Testis (tissue), 2 donors: ENCODE measurements around the gene CACNG4.

Experiments used
- CTCF ChIP-seq, 3 experiments: fragments of 450-650 bp in 2 of 3; fragments of 200-600 bp in 1 of 3; sonication (generic) in 1 of 3; IDR thresholded peaks; one replicate each; pipeline ENCODE4 v1.5.1; 2016 to 2019; ENCODE audit warnings: antibody characterized with exemption in 3 of 3, mild to moderate bottlenecking in 2 of 3, moderate library complexity in 1 of 3
- POLR2A ChIP-seq: fragments of 450-650 bp; IDR thresholded peaks from one replicate; pipeline ENCODE4 v1.6.1; 2017; ENCODE audit warnings: antibody characterized with exemption, mild to moderate bottlenecking, moderate library complexity

GRCh38 chr17:66944351-66945146 lies 20.0 kb upstream of the CACNG4 start:
- no peak for TF ChIP-seq CTCF (IDR thresholded peaks at IDR 0.05)
- no peak for TF ChIP-seq POLR2A
